Activated naive CD4-positive, alpha-beta T cell treated with anti-CD3 and anti-CD28 coated beads, Interleukin-2, amount 50 U/mL, for 24 hours (primary cell): ENCODE data around the gene MYB.

Experiments used
- H3K27ac Mint-ChIP-seq: one replicate; pipeline ENCODE4 v1.8.0; 2021; ENCODE audit warnings: mild to moderate bottlenecking, mixed read lengths
- H3K27me3 Mint-ChIP-seq: one replicate; pipeline ENCODE4 v1.8.0; 2021; ENCODE audit warnings: mixed read lengths
- H3K36me3 Mint-ChIP-seq: one replicate; pipeline ENCODE4 v1.8.0; 2021; ENCODE audit warnings: mixed read lengths
- H3K4me1 Mint-ChIP-seq: one replicate; pipeline ENCODE4 v1.8.0; 2021; ENCODE audit warnings: mixed read lengths
- H3K4me3 Mint-ChIP-seq: one replicate; pipeline ENCODE4 v1.8.0; 2021; ENCODE audit warnings: mild to moderate bottlenecking, mixed read lengths
- H3K9me3 Mint-ChIP-seq: one replicate; pipeline ENCODE4 v1.8.0; 2021; ENCODE audit warnings: mixed read lengths

The MYB gene

GRCh38 chr6:135192256-135193174, 11.4 kb downstream of the MYB start:
- H3K9me3 Mint-ChIP-seq, result no peaks in the 10 kb centered on the region
- no peak overlapping the region for H3K4me3 Mint-ChIP-seq
- peaks cover 35% of the 10 kb centered on the region for H3K4me1 Mint-ChIP-seq
- peaks cover 50% of the 10 kb centered on the region for H3K36me3 Mint-ChIP-seq
- peak overlapping the region; percentile 19 for H3K27ac Mint-ChIP-seq
- H3K27me3 Mint-ChIP-seq, result no peaks in the 10 kb centered on the region

GRCh38 chr6:135193221-135193620, 12.1 kb downstream of the MYB start:
- peaks cover 37% of the 10 kb centered on the region for H3K4me1 Mint-ChIP-seq
- H3K9me3 Mint-ChIP-seq, result no peaks in the 10 kb centered on the region
- H3K27me3 Mint-ChIP-seq, result no peaks in the 10 kb centered on the region
- peak overlapping the region; percentile 19 for H3K27ac Mint-ChIP-seq
- H3K4me3 Mint-ChIP-seq, result no peak overlapping the region
- peaks cover 51% of the 10 kb centered on the region for H3K36me3 Mint-ChIP-seq

GRCh38 chr6:135195041-135195440, 13.9 kb downstream of the MYB start:
- Mint-ChIP-seq H3K9me3 (no peaks in the 10 kb centered on the region), H3K4me1 (peaks cover 26% of the 10 kb centered on the region), H3K4me3 (no peak overlapping the region), H3K36me3 (peaks cover 41% of the 10 kb centered on the region), H3K27ac (no peak overlapping the region), H3K27me3 (no peaks in the 10 kb centered on the region)

GRCh38 chr6:135195522-135195921, 14.4 kb downstream of the MYB start:
- Mint-ChIP-seq H3K4me1 (peaks cover 24% of the 10 kb centered on the region), H3K27me3 (no peaks in the 10 kb centered on the region), H3K36me3 (peaks cover 40% of the 10 kb centered on the region), H3K27ac (no peak overlapping the region), H3K4me3 (peak overlapping the region; percentile 6), H3K9me3 (no peaks in the 10 kb centered on the region)

- Mint-ChIP-seq H3K9me3 (no peaks in the 10 kb centered on the region), H3K36me3 (peaks cover 36% of the 10 kb centered on the region), H3K4me3 (peak overlapping the region; percentile 19), H3K27ac (peak overlapping the region; percentile 78), H3K27me3 (no peaks in the 10 kb centered on the region), H3K4me1 (peaks cover 24% of the 10 kb centered on the region)
Measured at GRCh38 chr6:135196739-135197510, 15.8 kb downstream of the MYB start.

GRCh38 chr6:135202836-135203235, 21.7 kb downstream of the MYB start:
- Mint-ChIP-seq H3K27ac (no peak overlapping the region), H3K27me3 (no peaks in the 10 kb centered on the region), H3K9me3 (no peaks in the 10 kb centered on the region), H3K4me1 (no peaks in the 10 kb centered on the region), H3K4me3 (no peak overlapping the region), H3K36me3 (peaks cover 6% of the 10 kb centered on the region)

GRCh38 chr6:135204951-135205350, 23.8 kb downstream of the MYB start:
- H3K4me1 Mint-ChIP-seq, result peaks cover 12% of the 10 kb centered on the region
- no peak overlapping the region for H3K27ac Mint-ChIP-seq
- no peaks in the 10 kb centered on the region for H3K27me3 Mint-ChIP-seq
- no peaks in the 10 kb centered on the region for H3K9me3 Mint-ChIP-seq
- peaks cover 10% of the 10 kb centered on the region for H3K36me3 Mint-ChIP-seq
- no peak overlapping the region for H3K4me3 Mint-ChIP-seq

GRCh38 chr6:135209803-135210202, 28.7 kb downstream of the MYB start:
- peaks cover 44% of the 10 kb centered on the region for H3K4me1 Mint-ChIP-seq
- peak overlapping the region; percentile 90 for H3K27ac Mint-ChIP-seq
- H3K27me3 Mint-ChIP-seq, result no peaks in the 10 kb centered on the region
- H3K4me3 Mint-ChIP-seq, result peak overlapping the region; percentile 76
- H3K9me3 Mint-ChIP-seq, result no peaks in the 10 kb centered on the region
- peaks cover 18% of the 10 kb centered on the region for H3K36me3 Mint-ChIP-seq

- peak overlapping the region; percentile 76 for H3K4me3 Mint-ChIP-seq
- H3K27me3 Mint-ChIP-seq, result no peaks in the 10 kb centered on the region
- H3K36me3 Mint-ChIP-seq, result peaks cover 15% of the 10 kb centered on the region
- H3K9me3 Mint-ChIP-seq, result no peaks in the 10 kb centered on the region
- peaks cover 44% of the 10 kb centered on the region for H3K4me1 Mint-ChIP-seq
- peak overlapping the region; percentile 90 for H3K27ac Mint-ChIP-seq
Measured at GRCh38 chr6:135210632-135211305, 29.7 kb downstream of the MYB start.

- Mint-ChIP-seq H3K4me3 (peak overlapping the region; percentile 76), H3K27ac (no peak overlapping the region), H3K27me3 (no peaks in the 10 kb centered on the region), H3K4me1 (peaks cover 44% of the 10 kb centered on the region), H3K9me3 (no peaks in the 10 kb centered on the region), H3K36me3 (peaks cover 15% of the 10 kb centered on the region)
Measured at GRCh38 chr6:135211306-135211702, 30.2 kb downstream of the MYB start.

GRCh38 chr6:135212020-135212806, 31.1 kb downstream of the MYB start:
- peaks cover 44% of the 10 kb centered on the region for H3K4me1 Mint-ChIP-seq
- no peaks in the 10 kb centered on the region for H3K27me3 Mint-ChIP-seq
- H3K9me3 Mint-ChIP-seq, result no peaks in the 10 kb centered on the region
- H3K27ac Mint-ChIP-seq, result peak overlapping the region; percentile 17
- H3K4me3 Mint-ChIP-seq, result peak overlapping the region; percentile 58
- H3K36me3 Mint-ChIP-seq, result peaks cover 15% of the 10 kb centered on the region

- Mint-ChIP-seq H3K36me3 (peaks cover 21% of the 10 kb centered on the region), H3K27ac (peak overlapping the region; percentile 4), H3K9me3 (no peaks in the 10 kb centered on the region), H3K27me3 (no peaks in the 10 kb centered on the region), H3K4me3 (peak overlapping the region; percentile 45), H3K4me1 (peaks cover 44% of the 10 kb centered on the region)
Measured at GRCh38 chr6:135212935-135213334, 31.8 kb downstream of the MYB start.

- no peaks in the 10 kb centered on the region for H3K9me3 Mint-ChIP-seq
- H3K36me3 Mint-ChIP-seq, result peaks cover 21% of the 10 kb centered on the region
- no peaks in the 10 kb centered on the region for H3K27me3 Mint-ChIP-seq
- H3K4me1 Mint-ChIP-seq, result peaks cover 44% of the 10 kb centered on the region
- no peak overlapping the region for H3K27ac Mint-ChIP-seq
- no peak overlapping the region for H3K4me3 Mint-ChIP-seq
Measured at GRCh38 chr6:135213616-135214015, 32.5 kb downstream of the MYB start.

- Mint-ChIP-seq H3K27ac (no peak overlapping the region), H3K9me3 (no peaks in the 10 kb centered on the region), H3K27me3 (no peaks in the 10 kb centered on the region), H3K36me3 (peaks cover 23% of the 10 kb centered on the region), H3K4me1 (peaks cover 30% of the 10 kb centered on the region), H3K4me3 (no peak overlapping the region)
Measured at GRCh38 chr6:135215160-135215559, 34.1 kb downstream of the MYB start.

- Mint-ChIP-seq H3K27ac (no peak overlapping the region), H3K27me3 (no peaks in the 10 kb centered on the region), H3K36me3 (peaks cover 22% of the 10 kb centered on the region), H3K9me3 (no peaks in the 10 kb centered on the region), H3K4me1 (peaks cover 26% of the 10 kb centered on the region), H3K4me3 (no peak overlapping the region)
Measured at GRCh38 chr6:135215563-135215962, 34.5 kb downstream of the MYB start.
